Measurements from ENCODE around the gene SHC1.

DNA sequence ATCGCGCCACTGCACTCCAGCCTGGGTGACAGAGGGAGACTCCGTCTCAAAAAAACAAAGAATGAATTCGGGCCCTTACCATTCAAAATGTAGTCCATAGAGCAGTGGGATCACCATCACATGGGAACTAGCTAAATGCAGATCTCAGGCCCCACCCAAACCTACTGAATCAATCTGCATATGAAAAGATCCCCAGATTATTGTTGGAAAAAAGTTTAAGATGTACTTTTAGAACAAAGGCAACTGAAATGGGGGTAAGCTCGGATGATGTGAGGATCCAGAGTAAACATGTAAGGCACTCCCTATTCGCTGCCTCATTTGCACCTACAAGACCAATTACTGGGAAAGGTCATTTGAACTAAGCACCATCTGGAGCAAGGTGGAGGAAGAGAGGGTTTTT, 11.8 kb upstream of the SHC1 start:
- TF ChIP-seq POLR2A (IDR thresholded peaks at IDR 0.05) (no peak), POLR2AphosphoS5 (IDR thresholded peaks at IDR 0.05) (no peak)
- TF ChIP-seq, protein P1, sequence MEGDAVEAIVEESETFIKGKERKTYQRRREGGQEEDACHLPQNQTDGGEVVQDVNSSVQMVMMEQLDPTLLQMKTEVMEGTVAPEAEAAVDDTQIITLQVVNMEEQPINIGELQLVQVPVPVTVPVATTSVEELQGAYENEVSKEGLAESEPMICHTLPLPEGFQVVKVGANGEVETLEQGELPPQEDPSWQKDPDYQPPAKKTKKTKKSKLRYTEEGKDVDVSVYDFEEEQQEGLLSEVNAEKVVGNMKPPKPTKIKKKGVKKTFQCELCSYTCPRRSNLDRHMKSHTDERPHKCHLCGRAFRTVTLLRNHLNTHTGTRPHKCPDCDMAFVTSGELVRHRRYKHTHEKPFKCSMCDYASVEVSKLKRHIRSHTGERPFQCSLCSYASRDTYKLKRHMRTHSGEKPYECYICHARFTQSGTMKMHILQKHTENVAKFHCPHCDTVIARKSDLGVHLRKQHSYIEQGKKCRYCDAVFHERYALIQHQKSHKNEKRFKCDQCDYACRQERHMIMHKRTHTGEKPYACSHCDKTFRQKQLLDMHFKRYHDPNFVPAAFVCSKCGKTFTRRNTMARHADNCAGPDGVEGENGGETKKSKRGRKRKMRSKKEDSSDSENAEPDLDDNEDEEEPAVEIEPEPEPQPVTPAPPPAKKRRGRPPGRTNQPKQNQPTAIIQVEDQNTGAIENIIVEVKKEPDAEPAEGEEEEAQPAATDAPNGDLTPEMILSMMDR (IDR thresholded peaks at IDR 0.05): no peak

Data from gastroesophageal sphincter (tissue), 3 donors.